Measurements from ENCODE around the gene DGKI. TPM values are rescaled to one million over a fixed set of nuclear protein-coding genes. Genes with fewer than 3 reads are reported as not detected.

Gene DGKI
- total RNA-seq, 1 experiment from 2014 or later = 0.15 TPM

DNA sequence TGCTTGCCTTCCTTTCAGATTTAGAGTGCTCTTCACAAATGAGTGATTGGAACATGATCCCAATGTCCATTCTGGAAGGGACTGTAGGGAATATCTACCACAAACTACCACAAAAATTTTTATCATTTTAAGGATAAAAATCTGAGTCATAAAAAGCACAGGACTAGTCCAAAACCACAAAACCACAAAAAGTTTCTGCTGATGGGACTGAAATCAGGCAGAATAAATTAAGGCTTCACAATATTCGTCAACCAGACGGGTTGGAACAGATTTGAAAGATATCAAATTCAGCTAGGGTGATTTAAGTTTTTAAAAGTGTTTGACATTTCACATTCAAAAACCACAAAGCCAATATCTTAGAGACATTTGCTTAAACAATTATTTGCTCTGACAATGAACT, 403.2 kb downstream of the DGKI start:
- Histone ChIP-seq H3K4me2 (ENCODE audit: low read length) (no peak overlapping the region), H3K9me2 (ENCODE audit: insufficient read depth) (no peaks in the 10 kb centered on the region), H3K36me3 (ENCODE audit: control insufficient read depth in 1 of 2, insufficient read depth in 2 of 2, low read length in 2 of 2) (no peaks in the 10 kb centered on the region), H3K4me3 (replicated peaks in 1 of 2; ENCODE audit: low read depth in 1 of 2, low read length in 2 of 2) (no peak overlapping the region), H3K27me3 (ENCODE audit: insufficient read depth, low read length) (no peaks in the 10 kb centered on the region), H2AFZ (ENCODE audit: low read depth, low read length, poor library complexity, severe bottlenecking) (no peak overlapping the region), H4K20me1 (ENCODE audit: insufficient read depth) (no peaks in the 10 kb centered on the region), H3K9me3 (ENCODE audit: control insufficient read depth in 1 of 2, insufficient read depth in 1 of 2, low read depth in 1 of 2, low read length in 2 of 2) (no peaks in the 10 kb centered on the region; a peak in 1 of 4 replicates), H3K79me2 (ENCODE audit: insufficient read depth, low read length) (no peaks in the 10 kb centered on the region), H3K4me1 (ENCODE audit: control insufficient read depth in 1 of 2, insufficient read depth in 2 of 2, low read length in 2 of 2) (no peaks in the 10 kb centered on the region), H3K27ac (ENCODE audit: low read depth, low read length) (no peak overlapping the region), H3K9ac (ENCODE audit: low read length) (no peak overlapping the region)
- no peak for ATAC-seq
- ChIA-PET POLR2A (no interaction called here), RAD21 (ENCODE audit: low non-redundant PET in 1 of 2, low total read pairs in 2 of 2, uncharacterized antibody in 2 of 2, unreplicated experiment in 2 of 2) (no interaction called here), CTCF (no interaction called here)
- TF ChIP-seq EZH2 (IDR thresholded peaks at IDR 0.05) = no peak
- TF ChIP-seq SP1 (IDR thresholded peaks at IDR 0.05; ENCODE audit: low read depth) = no peak
- TF ChIP-seq ZFX (IDR thresholded peaks at IDR 0.05) = no peak
- no peak for TF ChIP-seq YY1 (IDR thresholded peaks at IDR 0.05; ENCODE audit: extremely low read depth, insufficient replicate concordance, low read depth, low read length)
- TF ChIP-seq RAD21 (IDR thresholded peaks at IDR 0.05; ENCODE audit: low read depth) = no peak
- TF ChIP-seq SIN3A (IDR thresholded peaks at IDR 0.05; ENCODE audit: low read depth) = no peak
- TF ChIP-seq EGR1 (IDR thresholded peaks at IDR 0.05; ENCODE audit: low read depth) = no peak
- TF ChIP-seq ZNF274 (IDR thresholded peaks at IDR 0.05; ENCODE audit: low read depth, low read length) = no peak
- TF ChIP-seq, protein P1, sequence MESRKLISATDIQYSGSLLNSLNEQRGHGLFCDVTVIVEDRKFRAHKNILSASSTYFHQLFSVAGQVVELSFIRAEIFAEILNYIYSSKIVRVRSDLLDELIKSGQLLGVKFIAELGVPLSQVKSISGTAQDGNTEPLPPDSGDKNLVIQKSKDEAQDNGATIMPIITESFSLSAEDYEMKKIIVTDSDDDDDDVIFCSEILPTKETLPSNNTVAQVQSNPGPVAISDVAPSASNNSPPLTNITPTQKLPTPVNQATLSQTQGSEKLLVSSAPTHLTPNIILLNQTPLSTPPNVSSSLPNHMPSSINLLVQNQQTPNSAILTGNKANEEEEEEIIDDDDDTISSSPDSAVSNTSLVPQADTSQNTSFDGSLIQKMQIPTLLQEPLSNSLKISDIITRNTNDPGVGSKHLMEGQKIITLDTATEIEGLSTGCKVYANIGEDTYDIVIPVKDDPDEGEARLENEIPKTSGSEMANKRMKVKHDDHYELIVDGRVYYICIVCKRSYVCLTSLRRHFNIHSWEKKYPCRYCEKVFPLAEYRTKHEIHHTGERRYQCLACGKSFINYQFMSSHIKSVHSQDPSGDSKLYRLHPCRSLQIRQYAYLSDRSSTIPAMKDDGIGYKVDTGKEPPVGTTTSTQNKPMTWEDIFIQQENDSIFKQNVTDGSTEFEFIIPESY (IDR thresholded peaks at IDR 0.05; ENCODE audit: extremely low read depth, insufficient replicate concordance, low read length) = no peak
- TF ChIP-seq, protein P2, sequence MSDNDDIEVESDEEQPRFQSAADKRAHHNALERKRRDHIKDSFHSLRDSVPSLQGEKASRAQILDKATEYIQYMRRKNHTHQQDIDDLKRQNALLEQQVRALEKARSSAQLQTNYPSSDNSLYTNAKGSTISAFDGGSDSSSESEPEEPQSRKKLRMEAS (IDR thresholded peaks at IDR 0.05) = no peak
- no peak for TF ChIP-seq SRF (IDR thresholded peaks at IDR 0.05; ENCODE audit: low read depth)
- no peak for TF ChIP-seq POLR2A (IDR thresholded peaks at IDR 0.05; ENCODE audit: borderline replicate concordance, extremely low read depth, insufficient read depth, insufficient read length)
- TF ChIP-seq, protein P3, sequence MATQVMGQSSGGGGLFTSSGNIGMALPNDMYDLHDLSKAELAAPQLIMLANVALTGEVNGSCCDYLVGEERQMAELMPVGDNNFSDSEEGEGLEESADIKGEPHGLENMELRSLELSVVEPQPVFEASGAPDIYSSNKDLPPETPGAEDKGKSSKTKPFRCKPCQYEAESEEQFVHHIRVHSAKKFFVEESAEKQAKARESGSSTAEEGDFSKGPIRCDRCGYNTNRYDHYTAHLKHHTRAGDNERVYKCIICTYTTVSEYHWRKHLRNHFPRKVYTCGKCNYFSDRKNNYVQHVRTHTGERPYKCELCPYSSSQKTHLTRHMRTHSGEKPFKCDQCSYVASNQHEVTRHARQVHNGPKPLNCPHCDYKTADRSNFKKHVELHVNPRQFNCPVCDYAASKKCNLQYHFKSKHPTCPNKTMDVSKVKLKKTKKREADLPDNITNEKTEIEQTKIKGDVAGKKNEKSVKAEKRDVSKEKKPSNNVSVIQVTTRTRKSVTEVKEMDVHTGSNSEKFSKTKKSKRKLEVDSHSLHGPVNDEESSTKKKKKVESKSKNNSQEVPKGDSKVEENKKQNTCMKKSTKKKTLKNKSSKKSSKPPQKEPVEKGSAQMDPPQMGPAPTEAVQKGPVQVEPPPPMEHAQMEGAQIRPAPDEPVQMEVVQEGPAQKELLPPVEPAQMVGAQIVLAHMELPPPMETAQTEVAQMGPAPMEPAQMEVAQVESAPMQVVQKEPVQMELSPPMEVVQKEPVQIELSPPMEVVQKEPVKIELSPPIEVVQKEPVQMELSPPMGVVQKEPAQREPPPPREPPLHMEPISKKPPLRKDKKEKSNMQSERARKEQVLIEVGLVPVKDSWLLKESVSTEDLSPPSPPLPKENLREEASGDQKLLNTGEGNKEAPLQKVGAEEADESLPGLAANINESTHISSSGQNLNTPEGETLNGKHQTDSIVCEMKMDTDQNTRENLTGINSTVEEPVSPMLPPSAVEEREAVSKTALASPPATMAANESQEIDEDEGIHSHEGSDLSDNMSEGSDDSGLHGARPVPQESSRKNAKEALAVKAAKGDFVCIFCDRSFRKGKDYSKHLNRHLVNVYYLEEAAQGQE (IDR thresholded peaks at IDR 0.05; ENCODE audit: low read depth) = no peak
- no peak for TF ChIP-seq CBX3 (IDR thresholded peaks at IDR 0.05; ENCODE audit: low read depth)
- TF ChIP-seq JUND (IDR thresholded peaks at IDR 0.05) = no peak
- TF ChIP-seq, protein P4, sequence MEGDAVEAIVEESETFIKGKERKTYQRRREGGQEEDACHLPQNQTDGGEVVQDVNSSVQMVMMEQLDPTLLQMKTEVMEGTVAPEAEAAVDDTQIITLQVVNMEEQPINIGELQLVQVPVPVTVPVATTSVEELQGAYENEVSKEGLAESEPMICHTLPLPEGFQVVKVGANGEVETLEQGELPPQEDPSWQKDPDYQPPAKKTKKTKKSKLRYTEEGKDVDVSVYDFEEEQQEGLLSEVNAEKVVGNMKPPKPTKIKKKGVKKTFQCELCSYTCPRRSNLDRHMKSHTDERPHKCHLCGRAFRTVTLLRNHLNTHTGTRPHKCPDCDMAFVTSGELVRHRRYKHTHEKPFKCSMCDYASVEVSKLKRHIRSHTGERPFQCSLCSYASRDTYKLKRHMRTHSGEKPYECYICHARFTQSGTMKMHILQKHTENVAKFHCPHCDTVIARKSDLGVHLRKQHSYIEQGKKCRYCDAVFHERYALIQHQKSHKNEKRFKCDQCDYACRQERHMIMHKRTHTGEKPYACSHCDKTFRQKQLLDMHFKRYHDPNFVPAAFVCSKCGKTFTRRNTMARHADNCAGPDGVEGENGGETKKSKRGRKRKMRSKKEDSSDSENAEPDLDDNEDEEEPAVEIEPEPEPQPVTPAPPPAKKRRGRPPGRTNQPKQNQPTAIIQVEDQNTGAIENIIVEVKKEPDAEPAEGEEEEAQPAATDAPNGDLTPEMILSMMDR (IDR thresholded peaks at IDR 0.05 in 2 of 3, conservative IDR thresholded peaks at IDR 0.05 in 1 of 3; ENCODE audit: borderline replicate concordance in 1 of 3, insufficient read depth in 1 of 3, low read depth in 2 of 3, low read length in 2 of 3) = no peak
- BruUV-seq (replicated peaks) = no TSS peak
- intact Hi-C loops (cut with micrococcal nuclease) = no loop called here
- DNase-seq (ENCODE audit: low read depth, low spot score) = no peak

Measured in HCT116 (cell line).